HG02970 (cell line): ENCODE measurements around the gene REEP5.
"Not testable (repeated sequence)": the region's sequence is repeated elsewhere in the genome, so short reads cannot be mapped to it uniquely, and the experiment has no call there.

Experiments used
- ATAC-seq: cut with Tn5 transposase; IDR thresholded peaks from one replicate; pipeline ENCODE4 v1.9.1; 2021; ENCODE audit warnings: mild to moderate bottlenecking, moderate library complexity, moderate number of reproducible peaks; ENCODE audit not compliant: unreplicated experiment, low FRiP score

Gene REEP5

GRCh38 chr5:112895682-112896081 is 26.3 kb downstream of the REEP5 start:
- no peak for ATAC-seq

DNA sequence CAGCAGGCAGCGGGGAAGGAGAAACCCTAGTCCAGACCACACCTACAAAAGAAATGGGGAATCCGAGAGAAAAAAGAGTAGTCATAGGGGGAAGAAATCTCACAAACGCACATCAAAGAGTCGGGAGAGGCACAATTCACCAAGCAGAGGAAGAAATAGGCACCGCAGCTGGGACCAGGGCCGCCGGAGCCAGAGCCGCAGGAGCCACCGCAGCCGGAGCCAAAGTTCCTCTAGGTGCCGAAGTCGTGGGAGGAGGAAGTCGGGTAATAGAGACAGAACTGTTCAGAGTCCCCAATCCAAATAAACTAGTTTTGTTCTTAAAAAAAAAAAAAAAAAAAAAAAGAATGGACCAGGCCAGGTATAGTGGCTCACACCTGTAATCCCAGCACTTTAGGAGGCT is 29.3 kb downstream of the REEP5 start:
- no peak for ATAC-seq

- ATAC-seq = not testable (repeated sequence)
Observed at GRCh38 chr5:112892066-112892465, 30.0 kb downstream of the REEP5 start.

DNA sequence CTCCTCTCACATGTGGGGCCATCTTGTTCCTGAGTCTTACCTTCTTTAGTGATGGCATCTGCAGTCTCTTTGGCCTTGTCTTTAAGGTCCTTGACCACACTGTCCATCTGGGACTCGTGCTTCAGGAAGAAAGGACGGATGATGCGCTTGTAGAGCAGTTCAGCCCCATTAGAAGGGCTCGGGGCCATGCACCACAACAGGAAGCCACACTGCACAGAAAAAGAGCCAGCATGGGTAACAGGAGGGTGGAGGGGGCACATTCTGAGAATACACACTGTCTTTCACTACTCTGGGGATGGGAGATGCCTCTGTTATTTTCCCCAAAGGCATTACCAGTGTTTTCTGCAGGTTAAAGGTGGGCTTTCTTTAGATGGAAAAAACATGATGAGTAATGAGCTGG is 35.1 kb downstream of the REEP5 start:
- ATAC-seq = no peak

GRCh38 chr5:112885001-112885400 is 37.0 kb downstream of the REEP5 start:
- no peak for ATAC-seq

- ATAC-seq = no peak
Observed at GRCh38 chr5:112883192-112883591, 38.8 kb downstream of the REEP5 start.

DNA sequence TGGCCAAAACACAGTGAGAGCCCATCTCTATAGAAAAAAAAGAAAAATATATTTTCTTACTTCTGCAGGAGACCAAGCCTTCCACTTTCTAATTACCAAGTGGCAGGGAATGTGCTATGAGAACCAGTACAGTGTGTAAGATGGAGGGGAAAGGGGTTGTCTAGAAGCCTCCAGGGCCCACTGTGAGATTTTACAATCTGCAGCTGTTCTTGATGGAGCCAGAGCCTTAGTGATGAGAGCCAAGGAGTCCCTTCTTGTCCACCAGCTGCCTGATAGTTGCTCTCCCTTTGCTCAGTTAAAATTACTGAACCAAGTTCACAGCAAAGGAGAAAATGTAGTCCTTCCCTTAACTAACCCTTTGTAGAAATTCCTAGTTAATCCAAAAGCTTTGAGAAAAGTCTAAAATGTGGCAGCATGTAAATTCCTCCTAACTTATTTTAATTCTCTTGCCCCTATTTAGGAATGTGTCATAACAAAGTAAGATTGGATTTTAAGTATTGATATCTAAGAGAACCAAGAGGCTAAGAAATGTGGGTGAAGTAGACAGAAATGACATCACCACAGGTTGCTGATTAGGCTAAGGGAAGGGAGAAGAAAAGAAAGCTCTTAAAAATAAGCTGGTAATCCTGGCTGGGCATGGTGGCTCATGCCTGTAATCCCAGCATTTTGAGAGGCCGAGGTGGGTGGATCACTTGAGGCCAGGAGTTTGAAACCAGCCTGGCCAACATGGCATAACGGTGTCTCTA is 41.6 kb downstream of the REEP5 start:
- ATAC-seq = no peak

DNA sequence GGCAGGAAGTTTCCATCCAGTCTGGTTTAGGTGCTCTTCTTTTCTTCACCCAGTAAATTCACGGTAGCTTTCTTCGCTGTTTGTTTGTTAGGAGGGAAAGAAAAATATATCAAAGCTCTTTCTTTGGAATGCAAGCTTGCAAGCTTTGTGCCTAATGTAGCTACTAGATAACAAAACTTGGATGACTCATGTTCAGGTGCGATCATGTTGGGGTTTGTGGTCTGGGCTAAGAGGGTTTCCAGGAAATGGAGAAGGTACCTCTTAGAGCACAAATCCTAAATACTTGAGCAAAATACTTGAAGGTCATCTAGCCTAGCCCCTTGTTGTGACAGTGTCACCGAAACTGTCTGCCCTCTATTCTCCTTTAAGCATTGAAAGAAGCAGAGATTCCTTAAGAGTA is 43.3 kb downstream of the REEP5 start:
- no peak for ATAC-seq

DNA sequence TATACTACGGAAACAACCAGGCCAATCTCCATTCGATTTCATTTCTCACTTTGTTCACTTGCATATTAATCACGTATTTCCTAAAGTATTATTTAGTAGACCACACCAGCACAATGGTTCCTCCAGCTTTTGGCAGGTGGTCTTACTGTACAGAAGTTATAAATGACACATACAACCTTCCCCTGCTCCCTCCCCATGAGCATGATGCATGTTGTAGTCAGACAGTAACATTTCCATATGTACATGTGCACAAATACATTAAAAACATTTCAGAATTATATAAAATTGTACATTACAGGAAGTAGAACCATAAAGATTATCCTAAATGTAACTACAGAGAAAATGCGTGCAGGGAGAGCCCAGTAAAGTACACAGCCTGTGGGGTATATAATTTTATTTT is 43.9 kb downstream of the REEP5 start:
- ATAC-seq = no peak

GRCh38 chr5:112876362-112876761 is 45.7 kb downstream of the REEP5 start:
- ATAC-seq = no peak

DNA sequence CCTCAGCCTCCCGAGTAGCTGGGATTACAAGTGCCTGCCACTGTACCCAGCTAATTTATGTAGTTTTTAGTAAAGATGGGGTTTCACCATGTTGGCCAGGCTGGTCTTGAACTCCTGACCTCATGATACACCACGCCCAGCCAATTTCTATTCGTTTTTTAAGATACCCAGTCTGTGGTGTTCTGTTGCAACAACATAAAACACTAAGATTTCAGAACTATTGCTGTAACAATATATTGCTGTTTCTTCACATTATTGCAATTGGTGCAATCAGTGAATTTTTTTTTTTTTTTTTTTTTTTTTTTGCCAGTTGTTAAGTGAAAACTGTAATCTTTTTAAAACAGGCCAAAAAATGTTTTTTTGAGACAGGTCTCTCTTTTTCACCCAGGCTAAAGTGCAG is 51.1 kb downstream of the REEP5 start:
- ATAC-seq = no peak

- no peak for ATAC-seq
Observed at GRCh38 chr5:112869948-112870347, 52.1 kb downstream of the REEP5 start.

DNA sequence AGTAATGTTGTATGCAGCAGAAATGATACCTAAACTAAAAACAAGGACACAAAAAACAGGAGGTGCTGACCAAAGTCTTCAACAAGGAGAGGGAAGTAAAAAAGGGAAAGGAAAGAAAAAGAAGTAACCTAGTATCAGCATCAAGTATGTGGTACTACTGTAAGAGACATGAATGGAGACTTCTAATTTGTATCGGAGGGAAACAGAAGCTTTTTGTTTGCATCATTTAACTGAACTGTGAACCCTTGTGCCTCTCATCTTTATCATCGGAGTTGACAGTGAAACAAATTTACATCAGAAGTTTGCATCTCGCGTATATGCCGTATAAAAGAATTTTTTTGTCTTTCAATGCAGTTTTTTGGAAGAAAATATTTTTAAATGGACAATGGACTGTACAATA is 54.6 kb downstream of the REEP5 start:
- no peak for ATAC-seq

DNA sequence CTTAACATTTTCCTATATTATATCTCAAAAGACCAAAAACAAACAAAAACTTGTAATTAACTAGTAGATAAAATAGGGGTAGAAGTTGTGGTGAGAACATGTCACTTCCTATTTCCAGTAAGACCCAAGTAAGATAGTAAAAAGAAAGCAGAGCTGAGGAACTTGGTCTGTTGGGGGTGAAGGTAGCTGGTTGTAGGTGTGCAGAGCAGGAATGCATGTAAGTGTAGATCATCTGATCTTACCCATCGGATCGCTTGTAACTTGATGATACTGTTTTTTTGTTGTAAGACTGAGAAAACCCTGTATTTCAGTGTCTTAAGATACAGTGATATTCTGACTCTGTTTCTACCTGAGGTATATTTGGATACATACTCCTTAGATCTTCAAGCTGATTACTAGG is 55.3 kb downstream of the REEP5 start:
- ATAC-seq = no peak

GRCh38 chr5:112865128-112865527 is 56.9 kb downstream of the REEP5 start:
- no peak for ATAC-seq

DNA sequence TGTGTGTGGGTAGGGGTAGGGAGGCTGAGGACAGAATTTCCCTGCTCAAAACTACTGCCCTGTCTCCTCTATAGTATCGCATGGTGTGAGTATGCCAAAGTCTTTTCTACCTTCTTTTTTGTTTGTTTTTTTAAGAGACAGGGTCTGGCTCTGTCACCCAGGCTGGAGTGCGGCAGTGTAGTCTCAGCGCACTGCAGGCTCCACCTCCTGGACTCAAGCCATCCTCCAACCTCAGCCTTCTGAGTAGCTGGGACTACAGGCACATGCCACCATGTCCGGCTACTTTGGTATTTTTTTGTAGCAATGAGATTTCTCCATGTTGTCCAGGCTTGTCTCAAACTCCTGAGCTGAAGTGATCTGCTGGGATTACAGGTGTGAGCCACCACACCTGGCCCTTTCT is 58.5 kb downstream of the REEP5 start:
- no peak for ATAC-seq

GRCh38 chr5:112862085-112862484 is 59.9 kb downstream of the REEP5 start:
- no peak for ATAC-seq

DNA sequence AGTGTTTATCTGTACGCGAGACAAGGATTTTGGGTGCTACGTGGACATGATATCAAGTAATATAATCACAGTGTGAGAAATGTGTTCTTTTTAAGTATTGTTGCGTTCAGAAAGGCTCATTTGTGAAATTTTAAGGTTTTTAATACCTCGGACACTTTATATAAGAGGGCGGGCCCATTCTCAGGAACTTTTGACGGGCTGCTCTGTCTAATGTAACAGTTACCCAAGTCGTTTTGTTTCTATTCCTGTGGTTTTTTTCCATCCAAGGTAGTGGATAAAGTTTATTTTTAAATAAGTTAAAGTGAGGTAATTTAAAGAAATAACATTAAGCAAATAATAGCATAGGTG is 60.4 kb downstream of the REEP5 start:
- ATAC-seq = peak; percentile 3

DNA sequence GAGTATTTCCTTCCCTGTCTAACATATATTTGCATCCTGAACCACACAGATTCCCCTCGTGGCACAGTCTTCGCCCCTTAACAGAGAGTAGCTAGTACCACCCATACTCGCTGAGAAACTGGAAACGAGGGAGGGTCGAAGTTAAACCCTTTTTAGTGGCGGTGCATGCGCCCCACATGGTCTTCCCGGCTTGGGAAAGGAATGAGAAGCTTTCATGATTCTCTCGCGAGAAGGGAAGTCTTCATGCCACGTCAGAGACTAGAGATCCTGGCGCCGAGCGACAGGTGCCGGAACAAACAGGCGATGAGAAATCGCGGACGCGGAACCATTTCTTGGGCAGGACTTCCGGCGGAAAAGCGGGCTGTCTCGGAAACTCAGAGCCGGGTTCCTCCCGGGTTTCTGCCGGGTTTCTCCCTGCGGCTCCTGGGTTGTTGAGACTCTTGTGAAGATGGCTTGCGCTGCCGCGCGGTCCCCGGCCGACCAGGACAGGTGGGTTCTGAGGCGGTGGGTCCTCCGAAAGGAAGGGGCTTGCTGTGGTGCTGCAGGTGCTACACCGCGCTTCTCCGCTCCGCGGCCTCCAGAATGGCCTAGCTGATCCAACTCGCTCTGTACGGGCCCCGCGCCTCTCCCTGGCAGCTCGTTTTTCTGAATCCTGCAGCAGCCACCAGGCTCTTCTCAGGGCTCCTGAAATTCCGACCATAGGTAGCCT is 60.9 kb downstream of the REEP5 start, which contains the start of gene SRP19:
Gene SRP19 (plus strand): TSS at position 359 of the 709 bp plus-strand sequence. CDS start 90 bp downstream, at position 449.
- peak; percentile 97 for ATAC-seq

DNA sequence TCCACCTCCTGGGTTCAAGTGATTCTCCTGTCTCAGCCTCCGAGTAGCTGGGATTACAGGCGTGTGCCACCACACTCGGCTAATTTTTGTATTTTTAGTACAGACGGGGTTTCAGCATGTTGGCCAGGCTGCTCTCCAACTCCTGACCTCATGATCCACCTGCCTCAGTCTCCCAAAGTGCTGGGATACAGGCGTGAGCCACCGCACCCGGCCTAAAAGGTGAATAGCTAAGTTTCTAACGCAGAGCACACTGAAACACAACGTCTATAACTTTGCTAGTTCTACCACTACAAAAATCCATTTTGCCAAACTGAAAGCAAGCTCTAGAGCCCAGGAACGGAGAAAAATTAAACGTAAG is 61.5 kb downstream of the REEP5 start:
- ATAC-seq = not testable (repeated sequence)

DNA sequence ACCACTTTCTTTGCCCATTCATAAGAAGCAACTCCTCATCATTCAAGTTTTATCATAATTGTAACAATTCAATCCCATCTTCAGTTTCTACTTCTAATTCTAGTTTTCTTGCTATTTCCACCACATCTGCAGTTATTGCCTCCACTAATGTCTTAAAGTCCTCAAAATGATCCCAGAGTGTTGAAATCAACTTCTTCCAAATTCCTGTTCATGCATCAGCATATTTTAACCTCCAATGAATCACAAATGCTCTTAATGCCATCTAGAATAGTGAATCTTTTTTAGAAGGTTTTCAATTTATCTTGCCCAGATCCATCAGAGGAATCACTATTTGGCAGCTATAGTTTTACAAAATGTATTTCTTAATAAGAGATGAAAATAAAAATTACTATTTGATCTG is 64.2 kb downstream of the REEP5 start:
- ATAC-seq = no peak

DNA sequence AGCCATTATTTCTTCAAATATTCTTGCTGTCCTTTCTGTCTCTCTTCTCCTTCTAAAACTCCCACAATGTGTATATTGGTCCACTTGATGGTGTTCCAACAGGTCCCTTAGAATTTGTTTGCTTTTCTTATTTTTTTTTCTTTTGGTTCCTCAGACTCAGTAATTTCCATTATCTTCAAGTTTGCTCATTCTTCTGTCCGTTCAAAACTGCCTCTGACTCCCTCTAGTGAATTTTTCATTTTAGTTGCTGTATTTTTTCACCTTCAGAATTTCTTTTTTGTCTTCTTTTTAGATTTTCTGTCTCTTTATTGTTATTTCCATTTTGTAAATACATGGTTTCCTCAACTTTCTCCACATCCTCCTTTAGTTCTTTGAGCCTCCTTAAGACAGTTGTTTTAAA is 67.4 kb downstream of the REEP5 start:
- ATAC-seq = no peak
